ENCODE measurements around the gene MBOAT2.

- TF ChIP-seq POLR2A (IDR thresholded peaks at IDR 0.05): no peak
- no peak for TF ChIP-seq CTCF (IDR thresholded peaks at IDR 0.05)
These were observed 26.2 kb upstream of the MBOAT2 start for GRCh38 chr2:9029721-9030120.
